GM19239 (cell line): ENCODE measurements around the gene CUZD1.
"Not testable (repeated sequence)": the region's sequence is repeated elsewhere in the genome, so short reads cannot be mapped to it uniquely, and the experiment has no call there.

Experiments
- DNase-seq: peaks from one replicate; pipeline ENCODE4 v3.0.0; 2011; ENCODE audit warnings: low spot score; ENCODE audit not compliant: insufficient read length
- FAIRE-seq: peaks from 2 replicates; lab custom pipeline; 2011; peaks lifted over from hg19 to GRCh38; lab: Jason Lieb, UNC

Gene CUZD1

GRCh38 chr10:122858042-122858441, 12.4 kb upstream of the CUZD1 start:
- DNase-seq, FAIRE-seq: not testable (repeated sequence)

DNA sequence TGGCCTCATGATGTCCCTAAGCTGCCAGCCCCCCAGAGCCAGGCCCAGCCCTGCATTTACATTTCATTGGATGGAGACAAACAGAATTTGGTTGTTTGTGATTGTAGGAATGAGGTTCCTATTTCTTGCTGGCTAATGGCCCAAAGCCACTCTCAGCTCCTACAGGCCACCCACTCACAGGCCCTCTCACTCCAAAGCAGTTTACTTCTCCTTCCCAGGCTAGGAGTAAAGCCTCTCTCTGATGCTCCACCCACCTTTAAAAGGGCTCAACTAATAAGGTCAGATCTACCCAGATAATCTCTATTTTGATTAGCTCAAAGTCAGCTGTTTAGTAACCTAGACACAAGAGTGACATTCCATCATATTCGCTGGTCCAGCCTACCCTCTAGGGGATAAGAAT, 11.2 kb upstream of the CUZD1 start:
- no peak for DNase-seq
- no peak for FAIRE-seq

DNA sequence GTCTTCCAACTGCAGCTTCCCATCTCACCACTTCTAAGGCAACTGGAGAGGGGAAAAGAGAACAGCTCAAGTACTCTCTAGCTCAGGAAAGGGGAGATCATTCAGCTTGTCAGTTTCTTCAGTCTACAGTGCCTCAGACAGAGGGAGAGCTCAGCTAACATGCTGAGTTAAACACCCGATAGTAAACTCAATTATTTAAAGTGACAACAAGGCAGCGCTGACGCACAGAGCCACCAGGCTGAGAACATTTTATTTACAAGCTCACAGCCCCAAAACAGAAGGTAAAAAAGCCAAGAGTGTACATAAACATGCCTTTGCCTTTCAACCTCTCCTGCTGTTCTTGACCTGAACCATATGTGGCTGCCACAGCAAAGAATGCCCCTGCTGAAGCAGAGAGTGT, 10.1 kb upstream of the CUZD1 start:
- DNase-seq: no peak
- FAIRE-seq: no peak

DNA sequence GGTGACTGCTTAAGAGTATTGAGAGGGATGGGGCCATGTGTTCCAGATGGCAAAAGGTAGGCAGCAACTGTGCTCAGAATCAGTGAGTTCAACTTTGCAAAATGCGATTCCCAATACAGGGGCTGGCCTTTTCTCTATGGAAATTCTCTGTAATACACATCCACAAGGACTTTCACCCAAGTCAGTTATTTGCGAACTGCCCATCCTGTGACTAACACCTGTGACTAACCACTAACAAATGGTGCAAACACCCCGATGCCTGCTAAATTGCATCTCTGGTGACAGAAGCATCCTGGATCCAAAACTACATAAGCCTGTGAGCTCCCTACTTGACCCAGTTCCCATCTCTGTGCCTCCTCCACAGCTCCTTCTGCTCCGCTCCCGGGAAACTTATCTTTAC, 9.0 kb upstream of the CUZD1 start:
- DNase-seq (no peak), FAIRE-seq (no peak)

DNA sequence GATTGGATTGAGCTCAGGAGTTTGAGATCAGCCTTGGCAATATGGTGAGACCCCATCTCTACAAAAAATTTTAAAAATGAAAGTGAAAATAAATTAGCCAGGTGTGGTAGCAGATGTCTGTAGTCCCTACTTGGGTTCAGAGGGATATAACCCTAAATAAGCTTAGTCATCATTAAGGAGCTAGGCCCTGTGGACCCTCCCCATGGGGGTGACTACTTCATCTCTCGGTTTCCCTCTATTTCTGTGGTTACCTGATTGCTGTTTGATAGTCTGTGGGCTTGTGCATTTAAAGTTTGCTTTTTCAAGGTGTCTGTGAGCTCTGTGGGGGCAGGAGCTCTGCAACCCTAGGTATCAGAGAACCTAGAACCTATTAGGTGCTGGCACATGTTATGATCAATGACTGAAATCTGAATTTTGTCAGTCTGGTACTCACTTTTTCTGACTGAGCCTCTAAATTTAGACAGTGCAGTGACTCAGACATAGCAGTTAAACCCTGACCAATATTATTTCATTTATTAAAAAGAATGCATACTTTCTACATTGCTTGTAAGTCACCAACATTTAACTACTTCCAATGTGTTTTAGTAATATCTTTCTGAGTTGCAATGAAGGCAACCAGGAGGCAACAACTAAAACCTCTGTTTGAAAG, 8.1 kb upstream of the CUZD1 start:
- no peak for FAIRE-seq
- no peak for DNase-seq

GRCh38 chr10:122852261-122852660, 6.6 kb upstream of the CUZD1 start:
- FAIRE-seq: no peak
- DNase-seq: no peak

DNA sequence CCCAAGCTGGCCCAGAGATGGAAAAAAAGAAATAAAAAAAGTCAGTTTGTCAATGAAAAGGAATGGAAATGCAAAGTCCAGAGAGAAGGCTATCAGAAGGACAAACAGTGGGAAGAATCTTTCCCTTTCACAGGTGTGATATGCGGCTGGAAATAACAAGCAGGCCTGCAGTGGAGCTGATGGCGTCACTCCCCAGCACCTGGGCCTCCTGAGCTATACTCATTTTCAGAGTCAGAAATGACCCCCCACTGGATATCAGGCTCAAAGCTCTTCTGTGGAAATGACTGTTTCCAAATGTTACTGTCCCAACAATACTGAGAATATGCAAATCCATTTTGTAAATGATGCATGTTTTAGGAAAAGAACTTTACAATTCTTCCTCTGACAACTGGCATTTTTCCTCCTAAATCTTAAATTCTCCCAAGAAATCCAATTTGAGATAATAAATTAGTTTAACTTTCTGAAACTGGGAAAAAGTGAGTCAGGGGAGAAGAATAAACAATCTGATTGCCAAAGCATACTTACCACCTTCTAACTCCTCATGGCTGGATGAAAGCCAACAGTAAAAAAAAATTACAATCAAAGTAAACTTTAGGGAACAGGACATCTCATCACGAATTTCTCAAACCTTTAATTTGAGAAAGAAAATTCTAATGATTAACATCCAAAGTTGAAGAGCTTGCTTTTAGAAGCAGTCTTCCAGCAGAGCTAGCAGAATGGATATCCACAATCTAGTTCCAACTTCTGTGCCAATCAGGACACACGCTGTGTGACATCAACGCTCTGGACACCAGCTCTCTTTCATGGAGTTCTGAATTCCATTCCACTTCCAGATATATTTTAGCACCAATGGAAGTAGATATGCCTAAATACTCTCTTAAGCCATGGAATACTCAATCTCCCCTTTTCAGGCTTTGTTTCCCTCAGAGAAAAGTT, 5.3 kb upstream of the CUZD1 start:
- FAIRE-seq (no peak), DNase-seq (no peak)

- FAIRE-seq (no peak), DNase-seq (no peak)
Observed at GRCh38 chr10:122849900-122850605, 4.4 kb upstream of the CUZD1 start.

DNA sequence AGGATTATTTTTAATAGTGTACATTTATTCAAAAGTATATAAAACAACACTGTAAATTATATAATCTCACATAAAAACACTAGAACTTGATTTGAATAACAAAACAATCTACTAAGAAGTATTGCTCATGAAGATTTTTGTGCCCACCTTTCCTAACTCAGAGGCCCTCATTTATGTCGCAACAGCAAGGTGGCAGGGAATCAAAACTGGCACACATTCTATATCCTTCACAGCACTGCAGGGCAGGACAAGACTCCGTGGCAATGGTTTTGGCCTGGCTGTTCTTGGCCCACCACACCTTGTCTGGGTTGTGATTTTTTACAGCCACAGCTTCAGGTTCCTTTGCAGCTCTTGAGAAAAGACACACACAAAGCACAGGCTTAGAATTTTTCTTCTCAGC, 3.4 kb upstream of the CUZD1 start:
- DNase-seq (no peak), FAIRE-seq (no peak)

DNA sequence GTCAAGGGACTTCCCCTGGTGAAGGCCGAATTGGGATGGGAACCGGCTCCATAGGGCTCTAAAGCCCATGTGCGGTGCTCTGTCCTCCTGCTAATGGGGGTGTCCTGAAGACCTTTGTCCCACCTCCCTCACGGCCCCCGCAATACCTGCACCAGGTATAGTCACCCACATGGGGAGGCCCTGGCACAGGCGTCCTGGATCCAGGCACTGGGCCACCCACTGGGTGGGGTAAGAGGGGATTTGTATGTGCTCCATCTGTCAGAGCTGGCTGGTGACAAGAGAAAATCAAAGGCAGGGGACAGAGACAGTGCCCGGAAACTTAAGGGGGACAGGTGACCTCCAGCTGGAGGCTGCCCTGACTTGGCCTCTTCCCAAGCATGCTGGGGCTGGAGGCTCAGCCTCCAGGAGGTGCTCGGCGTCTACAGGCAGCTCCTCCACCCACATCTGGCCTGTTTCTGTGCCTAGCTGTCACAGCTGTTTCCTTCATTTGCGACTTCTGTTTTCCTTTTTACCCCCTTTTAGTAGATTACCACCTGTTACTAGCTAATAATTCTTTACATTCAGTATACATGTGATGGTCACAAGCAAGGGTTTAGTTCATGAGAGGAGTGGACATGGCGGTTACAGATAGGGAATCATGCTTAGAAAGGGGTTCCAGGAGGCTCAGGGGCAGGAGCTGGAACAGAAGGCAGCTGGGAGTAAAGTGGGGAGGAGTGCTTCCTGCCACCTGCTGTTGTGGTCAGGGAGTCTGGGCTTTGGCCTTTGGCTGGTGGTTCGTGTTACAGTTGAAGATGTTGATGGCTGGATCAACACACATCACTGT, 2.3 kb upstream of the CUZD1 start:
- DNase-seq: no peak

GRCh38 chr10:122844146-122844545, 1.5 kb downstream of the CUZD1 start:
- no peak for FAIRE-seq
- no peak for DNase-seq

More for the DNA sequence above, 2.3 kb upstream of the CUZD1 start:
- FAIRE-seq: no peak

GRCh38 chr10:122841569-122841968, 4.1 kb downstream of the CUZD1 start:
- DNase-seq (no peak), FAIRE-seq (no peak)

DNA sequence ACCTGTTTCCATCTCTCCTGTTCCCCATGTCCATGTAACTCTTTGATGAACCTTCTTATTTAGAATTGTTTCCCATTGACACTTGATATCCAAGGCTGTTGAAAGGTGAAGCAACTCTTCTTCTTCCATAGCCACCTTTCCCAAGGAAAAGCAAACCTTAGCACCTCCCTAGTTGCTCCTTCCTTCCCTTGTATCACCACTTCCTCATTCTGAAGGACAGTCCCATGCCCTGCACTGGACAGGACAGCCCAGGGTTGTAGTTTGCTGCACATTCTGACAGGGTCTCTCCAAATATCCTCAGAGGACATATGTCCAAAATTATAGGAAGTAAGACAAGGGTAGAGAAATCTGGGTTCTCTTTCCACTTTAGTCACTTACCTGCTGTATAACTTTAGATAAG, 6.2 kb downstream of the CUZD1 start:
- DNase-seq: no peak
- no peak for FAIRE-seq

GRCh38 chr10:122838880-122839279, 6.8 kb downstream of the CUZD1 start:
- no peak for DNase-seq
- FAIRE-seq: no peak

DNA sequence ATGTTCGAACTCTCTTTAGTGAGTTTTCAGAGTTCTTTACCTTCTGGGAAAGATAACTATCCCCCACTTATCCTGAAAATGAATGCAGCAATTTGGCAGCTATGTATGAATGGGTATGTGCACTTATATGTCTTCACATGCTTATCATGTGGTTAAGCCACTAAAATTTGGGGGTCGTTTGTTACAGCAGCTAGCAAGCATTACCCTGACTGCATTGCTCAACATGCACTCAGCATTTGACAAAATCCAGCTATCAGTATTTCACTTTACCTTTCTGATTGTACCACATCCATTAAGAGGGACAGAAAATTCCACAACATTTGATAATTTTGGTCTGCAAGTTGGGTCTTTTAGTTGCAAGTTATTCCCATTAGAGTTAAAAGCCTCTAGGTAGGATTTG, 9.7 kb downstream of the CUZD1 start:
- no peak for FAIRE-seq
- no peak for DNase-seq

GRCh38 chr10:122830965-122831353, 14.7 kb downstream of the CUZD1 start:
- DNase-seq (no peak), FAIRE-seq (no peak)

- no peak for DNase-seq
- FAIRE-seq: no peak
Observed at GRCh38 chr10:122830273-122830964, 15.2 kb downstream of the CUZD1 start.

DNA sequence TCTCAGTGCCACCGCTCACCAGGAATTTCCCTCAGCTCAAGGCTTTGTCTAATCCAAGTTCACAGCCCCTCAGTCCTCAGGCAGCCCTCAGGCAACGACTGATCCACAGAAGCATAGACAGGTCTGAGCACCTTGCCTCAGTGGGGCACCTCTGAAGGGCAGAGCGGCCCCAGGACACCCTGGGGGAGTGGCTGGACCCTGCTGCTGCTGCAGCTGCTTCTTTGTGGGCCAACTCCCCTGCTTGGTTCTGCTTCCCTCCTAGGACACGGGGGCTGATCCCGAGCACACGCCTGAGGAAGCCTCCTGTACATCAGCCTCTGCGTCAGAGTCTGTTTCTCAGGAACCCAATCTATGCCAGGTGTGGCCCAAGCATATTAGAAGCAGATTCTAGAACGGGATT, 16.2 kb downstream of the CUZD1 start:
- FAIRE-seq: no peak
- DNase-seq: no peak

DNA sequence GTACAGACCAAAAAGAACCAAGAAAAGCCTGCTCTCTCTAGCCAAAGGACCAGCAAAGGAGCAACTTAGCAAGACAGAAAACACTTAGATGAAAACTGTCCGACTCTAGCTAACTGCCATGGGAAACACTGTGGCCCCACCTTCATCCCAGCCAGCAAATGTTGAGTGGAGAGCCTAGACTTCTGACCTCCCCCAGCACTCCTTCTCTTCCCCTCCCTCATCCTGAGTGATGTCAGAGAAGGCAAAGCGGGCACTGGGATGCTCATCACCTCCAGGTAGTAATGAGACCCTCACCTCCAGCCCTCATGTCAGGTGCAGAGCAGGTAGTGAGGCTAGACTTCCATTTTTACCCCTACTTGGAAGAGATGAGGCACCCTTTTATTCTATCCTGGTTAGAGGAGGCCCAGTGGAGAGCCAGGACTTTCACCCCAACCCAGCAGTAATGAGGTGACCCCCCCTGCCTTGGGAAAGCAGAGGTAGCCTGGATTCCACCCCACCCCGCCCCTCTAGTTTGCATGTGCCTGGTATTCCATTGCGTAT, 16.9 kb downstream of the CUZD1 start:
- DNase-seq: no peak
- FAIRE-seq: no peak
